Osteocyte (in vitro differentiated cells): Measurements from ENCODE around the gene RIMBP2. TPM values are rescaled to one million over a fixed set of nuclear protein-coding genes. Genes with fewer than 3 reads are reported as not detected.

ENCODE experiments used
- DNase-seq: peaks from one replicate; pipeline ENCODE4 v3.0.0; 2021; ENCODE audit warnings: mixed read lengths; ENCODE audit not compliant: unreplicated experiment; ENCODE audit errors: extremely low spot score
- H3K27ac Mint-ChIP-seq: one replicate; pipeline ENCODE4 v1.8.0; 2021; ENCODE audit warnings: mild to moderate bottlenecking, mixed read lengths; ENCODE audit not compliant: unreplicated experiment
- H3K27me3 Mint-ChIP-seq: one replicate; pipeline ENCODE4 v1.8.0; 2021; ENCODE audit warnings: mixed read lengths; ENCODE audit not compliant: unreplicated experiment
- H3K36me3 Mint-ChIP-seq: one replicate; pipeline ENCODE4 v1.8.0; 2021; ENCODE audit warnings: mixed read lengths; ENCODE audit not compliant: unreplicated experiment
- H3K4me1 Mint-ChIP-seq: one replicate; pipeline ENCODE4 v1.8.0; 2021; ENCODE audit warnings: mixed read lengths; ENCODE audit not compliant: unreplicated experiment
- H3K4me3 Mint-ChIP-seq: one replicate; pipeline ENCODE4 v1.8.0; 2021; ENCODE audit warnings: mild to moderate bottlenecking, moderate library complexity, mixed read lengths; ENCODE audit not compliant: unreplicated experiment
- H3K9me3 Mint-ChIP-seq: one replicate; pipeline ENCODE4 v1.8.0; 2021; ENCODE audit warnings: mixed read lengths; ENCODE audit not compliant: unreplicated experiment
- CTCF ChIP-seq: fragments of 200-600 bp; sonication (generic); IDR thresholded peaks from 2 replicates; pipeline ENCODE4 v1.5.0; 2021; ENCODE audit warnings: antibody characterized with exemption, mild to moderate bottlenecking, moderate library complexity
- total RNA-seq: library from RNA; stranded (reverse); gene quantifications from 2 replicates; pipeline ENCODE4 v1.2.1, GENCODE V29; 2021

Gene RIMBP2
- total RNA-seq, 1 donor from 2014 or later: 0.13 TPM

- no peak for DNase-seq
- H3K36me3 Mint-ChIP-seq: no peaks in the 10 kb centered on the region
- peaks cover 18% of the 10 kb centered on the region for H3K9me3 Mint-ChIP-seq
- TF ChIP-seq CTCF: no peak
- H3K27ac Mint-ChIP-seq: no peak overlapping the region
- no peak overlapping the region for H3K4me3 Mint-ChIP-seq
- no peaks in the 10 kb centered on the region for H3K4me1 Mint-ChIP-seq
- no peaks in the 10 kb centered on the region for H3K27me3 Mint-ChIP-seq
Observed at GRCh38 chr12:130506844-130507243, 209.3 kb downstream of the RIMBP2 start.

GRCh38 chr12:130504840-130505175, 211.3 kb downstream of the RIMBP2 start:
- no peak for DNase-seq
- Mint-ChIP-seq H3K36me3 (no peaks in the 10 kb centered on the region), H3K27ac (no peak overlapping the region), H3K27me3 (no peaks in the 10 kb centered on the region), H3K4me1 (no peaks in the 10 kb centered on the region), H3K4me3 (no peak overlapping the region), H3K9me3 (peaks cover 15% of the 10 kb centered on the region)
- no peak for TF ChIP-seq CTCF

GRCh38 chr12:130504110-130504839, 211.8 kb downstream of the RIMBP2 start:
- Mint-ChIP-seq H3K4me1 (no peaks in the 10 kb centered on the region), H3K4me3 (no peak overlapping the region), H3K9me3 (peaks cover 15% of the 10 kb centered on the region), H3K27ac (no peak overlapping the region), H3K36me3 (no peaks in the 10 kb centered on the region), H3K27me3 (no peaks in the 10 kb centered on the region)
- no peak for DNase-seq
- no peak for TF ChIP-seq CTCF

GRCh38 chr12:130501821-130502220, 214.3 kb downstream of the RIMBP2 start:
- Mint-ChIP-seq H3K4me1 (no peaks in the 10 kb centered on the region), H3K27ac (no peak overlapping the region), H3K4me3 (no peak overlapping the region), H3K27me3 (no peaks in the 10 kb centered on the region), H3K9me3 (peaks cover 11% of the 10 kb centered on the region), H3K36me3 (no peaks in the 10 kb centered on the region)
- no peak for DNase-seq
- TF ChIP-seq CTCF: no peak

GRCh38 chr12:130500835-130501330, 215.2 kb downstream of the RIMBP2 start:
- DNase-seq: no peak
- H3K9me3 Mint-ChIP-seq: peaks cover 12% of the 10 kb centered on the region
- no peaks in the 10 kb centered on the region for H3K27me3 Mint-ChIP-seq
- no peaks in the 10 kb centered on the region for H3K36me3 Mint-ChIP-seq
- no peak overlapping the region for H3K4me3 Mint-ChIP-seq
- H3K27ac Mint-ChIP-seq: no peak overlapping the region
- no peak for TF ChIP-seq CTCF
- no peaks in the 10 kb centered on the region for H3K4me1 Mint-ChIP-seq
